ENCODE results near the gene GLG1.
"Not testable (repeated sequence)": the region's sequence is repeated elsewhere in the genome, so short reads cannot be mapped to it uniquely, and the experiment has no call there.

The GLG1 gene

DNA sequence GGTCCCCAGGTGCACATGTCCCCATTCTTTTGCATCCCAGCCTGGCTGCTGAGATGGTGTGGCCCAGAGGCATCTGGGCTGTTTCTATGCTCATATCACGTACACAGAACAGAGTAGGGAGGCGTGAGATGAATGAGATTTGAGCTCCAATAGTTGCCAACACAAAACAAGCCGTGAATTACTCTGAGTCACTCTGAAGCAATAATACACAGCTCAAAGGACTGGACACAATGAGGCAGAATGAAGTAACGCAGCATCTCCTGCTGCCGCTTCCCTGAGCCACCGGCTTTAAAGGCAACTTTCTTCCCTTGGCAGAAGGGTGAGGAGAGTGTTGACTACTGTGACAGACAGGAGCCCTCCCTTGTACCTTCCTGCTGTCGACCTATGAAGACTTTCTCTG lies 151.7 kb downstream of the GLG1 start:
- DNase-seq = no peak
- Mint-ChIP-seq H3K9me3 (no peaks in the 10 kb centered on the region), H3K27ac (peak overlapping the region; percentile 46), H3K4me1 (peaks cover 5% of the 10 kb centered on the region), H3K4me3 (no peak overlapping the region), H3K36me3 (peaks cover 59% of the 10 kb centered on the region), H3K27me3 (no peaks in the 10 kb centered on the region)
- CTCF ChIA-PET = no interaction called here

DNA sequence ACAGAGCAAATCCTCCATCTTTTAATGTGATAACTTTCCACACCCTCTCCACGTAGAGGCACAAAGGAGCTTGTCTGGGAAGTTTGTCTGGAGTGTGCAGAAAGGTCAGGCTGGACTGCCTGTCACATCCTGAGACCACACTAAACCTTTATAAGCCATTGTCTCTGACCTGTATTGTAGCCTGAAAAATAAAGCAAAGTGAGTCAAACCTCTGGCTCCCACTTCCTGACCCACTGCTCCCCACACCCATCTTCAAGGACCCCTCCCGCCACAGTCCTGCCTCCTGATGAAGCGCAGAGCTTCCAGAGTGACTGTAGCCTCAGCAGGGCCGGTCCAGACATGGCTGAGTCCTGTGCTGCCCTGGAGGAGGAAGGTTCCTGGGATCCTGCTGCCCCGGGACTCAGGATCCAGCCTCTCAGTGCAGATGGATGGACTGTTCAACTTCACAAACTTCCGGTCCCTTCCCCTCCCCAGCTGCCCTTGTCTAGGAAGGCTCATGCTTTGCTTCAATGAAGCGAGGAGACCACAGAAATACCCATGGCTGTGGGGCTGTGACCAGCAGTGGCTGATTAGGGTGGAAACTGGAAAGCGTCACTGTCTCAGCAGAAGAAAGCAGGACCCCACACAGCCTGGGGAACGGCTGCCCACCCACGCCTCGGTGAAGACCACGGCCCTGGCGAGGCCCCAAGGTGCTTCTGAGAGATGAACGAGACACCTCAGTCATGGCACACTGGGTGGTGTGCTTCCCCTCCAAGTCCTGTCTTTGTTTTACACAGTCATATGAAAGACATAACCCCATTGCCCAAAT lies 154.8 kb downstream of the GLG1 start:
- CTCF ChIA-PET = interaction anchor here (0.7 kb wide), 1 partner anchor 11 kb away, joined by 3 read pairs; no protein-coding TSS in a partner anchor
- Mint-ChIP-seq H3K4me3 (no peak overlapping the region), H3K27me3 (no peaks in the 10 kb centered on the region), H3K4me1 (peaks cover 5% of the 10 kb centered on the region), H3K27ac (peak overlapping the region; percentile 69), H3K9me3 (no peaks in the 10 kb centered on the region), H3K36me3 (peaks cover 55% of the 10 kb centered on the region)
- no peak for DNase-seq

DNA sequence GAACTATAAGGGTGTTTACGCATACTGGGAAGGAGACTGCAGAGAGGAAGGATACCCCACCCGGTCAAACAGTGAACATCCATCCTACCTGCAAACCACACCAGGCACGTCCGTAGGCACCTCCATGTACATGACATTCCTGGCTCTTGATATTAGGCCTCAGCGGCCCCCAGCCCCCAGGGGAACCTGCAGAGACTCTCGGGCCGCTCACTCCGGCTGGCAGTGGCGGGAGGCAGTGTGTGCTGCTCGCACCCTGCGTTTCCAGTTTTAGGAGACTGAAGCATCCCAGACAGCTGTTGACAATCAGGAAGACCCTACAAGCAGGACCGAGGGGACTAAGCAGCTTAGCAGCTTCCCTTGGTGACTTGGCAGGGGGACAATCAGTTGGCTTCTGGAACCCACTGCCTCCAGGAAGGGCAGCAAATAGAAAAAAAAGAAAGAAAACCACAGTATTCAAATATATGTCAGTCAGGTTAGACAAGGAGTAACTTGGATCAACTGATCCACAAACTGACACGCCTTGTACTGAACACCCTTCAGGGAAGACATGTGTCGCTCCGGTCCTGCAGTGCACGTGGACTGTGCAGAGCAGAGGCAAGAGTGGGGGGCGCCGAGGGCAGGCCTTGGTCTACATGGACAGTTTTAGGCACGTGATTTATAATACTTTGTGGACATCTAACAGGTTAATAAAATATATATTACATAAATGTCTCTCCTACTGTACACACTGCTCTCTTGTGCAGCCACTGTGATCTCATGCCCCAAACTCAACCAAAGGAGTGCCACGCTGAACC lies 155.8 kb downstream of the GLG1 start:
- no peak overlapping the region for H3K27ac Mint-ChIP-seq
- DNase-seq = no peak
- no peaks in the 10 kb centered on the region for H3K9me3 Mint-ChIP-seq
- H3K4me1 Mint-ChIP-seq = peaks cover 5% of the 10 kb centered on the region
- H3K27me3 Mint-ChIP-seq = no peaks in the 10 kb centered on the region
- peaks cover 53% of the 10 kb centered on the region for H3K36me3 Mint-ChIP-seq
- CTCF ChIA-PET = no interaction called here
- H3K4me3 Mint-ChIP-seq = no peak overlapping the region

DNA sequence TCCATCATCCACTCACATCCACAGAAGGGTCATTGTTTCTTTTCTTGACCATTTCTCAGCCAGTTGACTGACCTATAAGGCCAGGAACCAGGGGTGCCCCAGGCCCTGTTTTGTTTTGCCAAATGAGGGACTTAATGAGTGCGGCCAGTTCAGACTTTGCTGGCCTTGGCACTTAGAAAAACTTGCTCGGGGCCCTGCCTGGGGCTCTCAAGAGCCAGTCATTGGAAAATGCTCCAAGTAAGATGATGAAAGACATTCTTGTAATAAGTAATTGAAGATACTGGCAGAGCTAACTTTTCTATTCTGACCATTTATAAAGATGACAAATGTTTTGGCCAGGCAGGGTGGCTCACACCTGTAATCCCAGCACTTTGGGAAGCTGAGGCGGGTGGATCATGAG lies 156.7 kb downstream of the GLG1 start:
- Mint-ChIP-seq H3K36me3 (peaks cover 45% of the 10 kb centered on the region), H3K27ac (no peak overlapping the region)
- CTCF ChIA-PET = no interaction called here

DNA sequence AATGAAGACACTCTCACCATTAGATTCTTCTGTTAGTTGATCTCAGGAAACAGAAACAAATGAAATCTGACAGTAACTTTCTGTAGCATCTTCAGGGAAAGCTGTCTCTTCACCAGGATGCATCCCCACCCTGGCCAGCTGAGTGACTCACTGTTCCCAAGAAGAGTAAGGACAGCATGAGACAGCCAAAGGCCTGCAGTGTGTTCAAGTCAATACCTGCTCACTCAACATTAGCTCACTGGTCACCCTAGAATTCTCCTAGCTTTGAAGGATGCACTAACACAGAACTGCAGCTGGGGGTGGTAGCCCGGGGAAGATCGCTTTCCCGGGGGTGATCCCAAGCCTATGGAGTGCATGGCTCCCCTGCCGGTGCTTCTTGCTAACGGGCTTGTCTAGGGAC lies 157.4 kb downstream of the GLG1 start:
- Mint-ChIP-seq H3K4me3 (no peak overlapping the region), H3K27me3 (no peaks in the 10 kb centered on the region), H3K9me3 (no peaks in the 10 kb centered on the region), H3K4me1 (peaks cover 5% of the 10 kb centered on the region), H3K36me3 (peaks cover 42% of the 10 kb centered on the region), H3K27ac (peak overlapping the region; percentile 20)
- CTCF ChIA-PET = no interaction called here
- DNase-seq = no peak

More for the DNA sequence above, 156.7 kb downstream of the GLG1 start:
- no peaks in the 10 kb centered on the region for H3K9me3 Mint-ChIP-seq
- no peak overlapping the region for H3K4me3 Mint-ChIP-seq
- H3K4me1 Mint-ChIP-seq = peaks cover 5% of the 10 kb centered on the region
- no peaks in the 10 kb centered on the region for H3K27me3 Mint-ChIP-seq
- no peak for DNase-seq

DNA sequence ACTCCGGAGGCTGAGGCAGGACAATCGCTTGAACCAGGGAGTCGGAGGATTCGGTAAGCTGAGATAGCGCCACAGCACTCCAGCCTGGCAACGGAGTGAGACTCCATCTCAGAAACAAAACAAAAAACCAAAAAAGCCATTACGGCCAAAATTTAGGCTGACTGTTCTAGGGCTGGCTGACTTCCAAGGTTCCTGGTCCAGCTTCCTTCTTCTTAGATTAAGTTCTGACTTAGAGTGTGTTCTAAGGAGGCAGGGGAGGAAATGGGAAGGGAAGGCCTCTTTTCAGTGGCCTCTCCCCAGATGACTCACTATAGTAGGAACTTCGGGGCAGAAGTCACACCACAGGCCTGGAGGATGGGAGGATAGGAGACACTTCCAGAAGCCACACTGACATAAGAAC lies 157.9 kb downstream of the GLG1 start:
- no peak for DNase-seq
- Mint-ChIP-seq H3K36me3 (peaks cover 42% of the 10 kb centered on the region), H3K27me3 (no peaks in the 10 kb centered on the region), H3K9me3 (no peaks in the 10 kb centered on the region), H3K4me3 (no peak overlapping the region), H3K27ac (peak overlapping the region; percentile 20), H3K4me1 (peaks cover 5% of the 10 kb centered on the region)
- CTCF ChIA-PET = no interaction called here

DNA sequence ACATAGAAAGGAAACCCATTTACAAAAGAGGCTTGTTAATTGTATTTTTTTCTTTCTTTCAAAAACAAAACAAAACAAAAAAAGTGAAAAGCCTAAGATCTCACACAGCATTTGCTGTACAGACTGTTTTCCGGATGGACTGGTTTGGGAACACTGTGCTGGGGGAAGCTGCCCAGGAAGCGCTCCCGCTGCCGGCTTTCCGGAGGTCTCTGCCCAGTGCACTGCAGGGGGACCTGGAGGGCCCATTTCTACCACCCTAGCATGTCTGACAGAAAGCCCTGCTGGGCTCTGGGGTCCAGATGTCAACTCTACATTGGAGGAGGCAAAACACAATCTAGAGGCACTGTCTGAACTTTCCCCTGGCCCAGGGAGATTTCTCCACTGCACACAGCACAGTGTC lies 159.3 kb downstream of the GLG1 start:
- Mint-ChIP-seq H3K36me3 (peaks cover 42% of the 10 kb centered on the region), H3K27me3 (no peaks in the 10 kb centered on the region), H3K4me3 (no peak overlapping the region), H3K27ac (no peak overlapping the region), H3K4me1 (peaks cover 8% of the 10 kb centered on the region), H3K9me3 (no peaks in the 10 kb centered on the region)
- no peak for DNase-seq
- CTCF ChIA-PET = no interaction called here

DNA sequence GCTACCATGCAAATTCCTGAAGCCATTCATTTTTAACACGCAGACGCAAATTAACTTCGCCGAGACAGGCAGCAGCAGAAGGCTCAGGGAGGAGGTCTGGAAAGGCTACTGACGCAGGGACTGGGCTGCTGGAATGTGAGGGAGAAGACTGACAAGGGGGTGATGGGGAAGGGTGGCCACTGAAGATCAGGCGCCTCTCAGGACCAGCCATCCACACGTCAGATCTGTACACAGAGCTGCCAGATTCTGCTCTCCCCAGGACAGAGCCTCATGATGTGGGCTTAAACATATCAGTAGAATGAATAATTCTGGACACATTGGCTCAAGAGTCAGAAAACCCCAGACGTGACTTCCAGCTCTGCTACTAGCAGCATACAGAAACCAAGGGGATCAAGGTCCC lies 160.0 kb downstream of the GLG1 start:
- Mint-ChIP-seq H3K4me3 (no peak overlapping the region), H3K4me1 (peaks cover 3% of the 10 kb centered on the region), H3K36me3 (peaks cover 36% of the 10 kb centered on the region), H3K27me3 (no peaks in the 10 kb centered on the region), H3K9me3 (no peaks in the 10 kb centered on the region), H3K27ac (no peak overlapping the region)
- DNase-seq = no peak
- CTCF ChIA-PET = no interaction called here

DNA sequence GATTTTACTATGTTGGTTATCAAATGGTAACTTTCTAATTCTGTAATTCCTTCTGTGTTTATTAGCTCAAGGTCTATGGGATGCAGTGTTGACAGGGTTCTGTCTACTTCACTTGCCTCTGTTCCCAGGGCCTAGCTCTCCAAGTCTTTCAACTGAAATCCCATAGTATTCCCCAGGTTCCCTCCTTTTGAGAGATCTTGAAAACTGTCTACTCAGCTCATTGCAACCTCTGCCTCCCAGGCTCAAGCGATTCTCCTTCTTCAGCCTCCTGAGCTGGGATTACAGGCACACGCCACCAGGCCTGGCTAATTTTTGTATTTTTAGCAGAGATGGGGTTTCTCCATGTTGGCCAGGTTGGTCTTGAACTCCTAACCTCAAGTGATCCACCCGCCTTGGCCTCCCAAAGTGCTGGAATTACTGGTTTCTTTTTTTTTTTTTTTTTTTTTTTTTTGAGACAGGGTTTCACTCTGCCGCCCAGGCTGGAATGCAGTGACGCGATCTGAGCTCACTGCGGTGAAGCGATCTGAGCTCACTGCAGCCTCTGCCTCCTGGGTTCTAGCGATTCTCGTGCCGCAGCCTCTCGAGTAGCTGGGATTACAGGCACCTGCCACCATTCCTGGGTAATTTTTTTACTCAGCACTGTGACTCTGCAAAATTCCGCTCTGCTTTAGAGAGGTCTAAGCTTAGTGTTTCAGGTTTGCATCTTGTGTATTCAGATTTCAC lies 163.1 kb downstream of the GLG1 start:
- DNase-seq, H3K27ac Mint-ChIP-seq, CTCF ChIA-PET, H3K9me3 Mint-ChIP-seq, H3K27me3 Mint-ChIP-seq, H3K4me3 Mint-ChIP-seq: not testable (repeated sequence)
- Mint-ChIP-seq H3K4me1 (peaks cover 18% of the 10 kb centered on the region), H3K36me3 (peaks cover 42% of the 10 kb centered on the region)

DNA sequence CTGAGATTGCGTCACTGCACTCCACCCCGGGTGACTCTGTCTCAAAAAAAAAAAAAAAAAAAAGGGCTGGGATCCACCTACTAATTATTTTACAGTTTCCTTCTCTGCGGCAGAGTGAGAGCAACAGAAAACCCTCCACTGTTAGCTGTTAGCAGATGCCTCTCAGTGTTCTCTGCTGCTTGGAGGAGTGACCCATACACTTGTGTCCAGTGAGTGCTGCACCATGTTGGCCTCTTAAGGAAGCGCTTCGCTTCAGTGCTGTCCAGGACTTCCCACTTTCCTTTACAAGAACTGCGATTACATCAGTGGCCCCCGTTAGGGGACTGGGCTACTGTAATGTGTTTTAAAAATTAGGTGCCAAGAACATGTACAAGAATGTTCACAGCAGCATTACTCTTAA lies 167.2 kb downstream of the GLG1 start:
- DNase-seq = no peak
- Mint-ChIP-seq H3K4me3 (no peak overlapping the region), H3K4me1 (peaks cover 32% of the 10 kb centered on the region), H3K9me3 (no peaks in the 10 kb centered on the region), H3K27me3 (no peaks in the 10 kb centered on the region), H3K27ac (peak overlapping the region; percentile 64), H3K36me3 (peaks cover 32% of the 10 kb centered on the region)
- CTCF ChIA-PET = no interaction called here

DNA sequence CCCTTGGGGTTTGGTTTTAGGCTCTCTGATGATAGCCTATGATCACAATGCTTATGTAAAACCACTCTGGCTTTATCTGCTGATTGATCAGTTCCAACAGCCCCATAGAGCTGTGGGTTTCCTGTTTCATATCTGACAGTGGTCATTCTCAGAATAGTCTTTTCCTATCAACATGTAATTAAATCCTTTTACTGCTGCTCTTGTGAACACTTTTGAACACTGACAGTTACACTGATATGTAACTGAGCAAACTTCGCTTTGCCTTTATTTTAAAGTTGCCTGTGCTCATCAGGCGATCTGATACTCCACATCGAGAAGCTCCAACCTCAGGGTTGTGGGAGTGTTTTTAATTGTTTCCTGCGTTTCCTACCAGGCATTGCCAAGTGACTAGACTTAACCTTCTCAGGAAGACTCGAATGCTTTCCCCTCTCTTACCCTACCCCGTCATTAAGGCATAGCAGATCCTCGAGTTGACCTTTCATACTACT lies 168.4 kb downstream of the GLG1 start:
- Mint-ChIP-seq H3K36me3 (peaks cover 32% of the 10 kb centered on the region), H3K27me3 (no peaks in the 10 kb centered on the region), H3K9me3 (no peaks in the 10 kb centered on the region), H3K4me3 (peak overlapping the region; percentile 35), H3K4me1 (peaks cover 32% of the 10 kb centered on the region), H3K27ac (peak overlapping the region; percentile 92)
- DNase-seq = peak; percentile 38
- CTCF ChIA-PET = no interaction called here

DNA sequence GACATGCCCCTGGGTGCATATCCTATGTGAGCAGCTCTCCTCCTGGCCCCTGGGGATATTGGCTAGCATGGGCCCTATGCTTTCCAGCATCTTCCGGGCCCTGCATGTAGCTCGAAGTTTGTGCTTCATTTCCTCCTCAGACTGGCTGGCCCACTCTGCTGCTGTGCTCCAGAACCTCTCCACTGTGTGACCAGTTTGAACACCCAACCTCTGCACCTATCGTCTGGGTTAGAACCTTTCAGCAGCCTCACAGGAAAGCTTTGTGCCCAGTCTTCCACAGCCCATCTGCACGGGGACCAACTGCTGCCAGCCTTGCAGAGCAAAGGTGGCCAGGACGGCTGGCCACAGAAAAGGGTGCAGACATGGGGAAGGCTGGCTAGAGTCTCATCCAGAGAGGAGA lies 175.4 kb downstream of the GLG1 start:
- CTCF ChIA-PET = interaction anchor here (0.7 kb wide), 1 partner anchor 23 kb away, joined by 3 read pairs; no protein-coding TSS in a partner anchor
- Mint-ChIP-seq H3K27me3 (no peaks in the 10 kb centered on the region), H3K36me3 (peaks cover 4% of the 10 kb centered on the region), H3K9me3 (no peaks in the 10 kb centered on the region), H3K4me3 (no peak overlapping the region), H3K27ac (no peak overlapping the region), H3K4me1 (peaks cover 2% of the 10 kb centered on the region)
- no peak for DNase-seq

DNA sequence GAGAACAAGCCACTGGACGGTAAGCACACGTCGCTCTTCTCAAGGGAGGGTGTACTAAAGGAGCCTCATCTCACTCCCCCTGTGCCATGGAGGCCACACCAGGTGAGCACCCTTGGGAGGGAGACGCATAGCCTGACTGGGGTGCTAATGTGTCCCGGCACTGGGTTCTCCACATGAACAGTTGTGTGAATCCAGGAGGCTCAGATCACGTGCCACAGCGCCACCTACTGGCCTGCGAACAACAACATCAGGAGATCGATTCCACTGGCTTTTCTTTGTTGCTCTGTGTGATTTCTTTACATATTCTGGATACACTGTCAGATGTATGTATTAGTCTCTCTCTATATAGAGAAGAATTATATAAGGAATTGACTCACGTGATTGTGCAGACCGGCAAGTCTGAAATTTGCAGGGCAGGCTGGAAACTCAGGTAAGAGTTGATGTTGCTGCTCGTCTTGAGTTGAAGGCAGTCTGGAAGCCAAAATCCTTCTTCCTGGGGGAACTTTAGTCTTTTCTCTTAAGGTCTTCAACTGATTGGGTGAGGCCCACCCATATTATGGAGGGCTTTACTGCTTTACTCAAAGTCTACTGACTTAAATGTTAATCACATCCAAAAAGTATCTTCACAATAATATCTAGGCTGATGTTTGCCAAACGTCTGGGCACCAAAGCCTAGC lies 176.7 kb downstream of the GLG1 start:
- H3K9me3 Mint-ChIP-seq, H3K27ac Mint-ChIP-seq, H3K4me1 Mint-ChIP-seq, H3K4me3 Mint-ChIP-seq, CTCF ChIA-PET, H3K36me3 Mint-ChIP-seq, H3K27me3 Mint-ChIP-seq: not testable (repeated sequence)
- peak; percentile 71 for DNase-seq

DNA sequence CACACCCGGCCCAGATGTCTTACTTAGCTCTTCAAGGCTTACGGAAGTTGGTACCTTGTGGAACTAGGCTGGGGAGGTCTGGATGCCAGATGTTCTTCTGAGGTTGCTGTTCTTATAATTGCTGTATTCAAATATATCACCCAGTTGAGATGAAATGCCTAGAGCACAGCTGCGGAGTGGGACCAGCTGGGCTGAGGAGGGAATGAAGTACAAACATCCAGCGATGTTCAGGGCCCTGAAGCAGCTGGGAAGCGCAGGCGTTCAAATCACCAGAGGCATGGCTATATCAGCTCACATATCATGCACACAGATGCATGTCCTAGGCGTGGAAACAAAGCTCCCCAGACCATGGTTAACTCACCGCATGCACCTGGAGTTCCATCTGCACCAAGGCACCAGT lies 178.4 kb downstream of the GLG1 start:
- DNase-seq, CTCF ChIA-PET, H3K36me3 Mint-ChIP-seq, H3K27ac Mint-ChIP-seq, H3K9me3 Mint-ChIP-seq, H3K4me1 Mint-ChIP-seq, H3K27me3 Mint-ChIP-seq, H3K4me3 Mint-ChIP-seq: not testable (repeated sequence)

All from activated naive CD4-positive, alpha-beta T cell treated with anti-CD3 and anti-CD28 coated beads, Interleukin-2, amount 10 ng/mL, durations not matched to agents 7 days and 5 days (primary cell).